Subcutaneous abdominal adipose tissue (tissue), 5 donors: ENCODE data around the gene SPG7.
A peak's percentile ranks its signal among the peaks of the same experiment; 100 is the strongest.

Experiments used
- H3K27ac ChIP-seq: one replicate; pipeline ENCODE4 v1.7.0; 2013; ENCODE audit warnings: low read depth, mild to moderate bottlenecking, inconsistent platforms, low read length, moderate library complexity
- H3K27me3 ChIP-seq, 5 donors: one replicate each; pipeline ENCODE4 v1.7.0; 2013; ENCODE audit warnings: low read length in 5 of 5, inconsistent platforms in 1 of 5; ENCODE audit not compliant: control insufficient read depth in 5 of 5, insufficient read depth in 4 of 5
- H3K36me3 ChIP-seq, 5 donors: one replicate each; pipeline ENCODE4 v1.7.0; 2013; ENCODE audit warnings: low read length in 5 of 5; ENCODE audit not compliant: control insufficient read depth in 5 of 5, insufficient read depth in 5 of 5
- H3K4me1 ChIP-seq, 5 donors: one replicate each; pipeline ENCODE4 v1.7.0; 2013; ENCODE audit warnings: low read length in 5 of 5, mild to moderate bottlenecking in 3 of 5, moderate library complexity in 1 of 5; ENCODE audit not compliant: control insufficient read depth in 5 of 5, insufficient read depth in 5 of 5
- H3K4me3 ChIP-seq, 5 donors: one replicate each; pipeline ENCODE4 v1.7.0; 2013; ENCODE audit warnings: low read length in 5 of 5, low read depth in 1 of 5
- H3K9ac ChIP-seq, 5 donors: one replicate each; pipeline ENCODE4 v1.7.0; 2013; ENCODE audit warnings: low read length in 5 of 5, mild to moderate bottlenecking in 4 of 5, moderate library complexity in 3 of 5
- H3K9me3 ChIP-seq, 5 donors: one replicate each; pipeline ENCODE4 v1.7.0; 2013; ENCODE audit warnings: low read length in 5 of 5; ENCODE audit not compliant: control insufficient read depth in 5 of 5
- donor health status: healthy.
- donor health status: healthy.
- donor health status: healthy.
- donor health status: healthy.
- donor health status: healthy.

The SPG7 gene

DNA sequence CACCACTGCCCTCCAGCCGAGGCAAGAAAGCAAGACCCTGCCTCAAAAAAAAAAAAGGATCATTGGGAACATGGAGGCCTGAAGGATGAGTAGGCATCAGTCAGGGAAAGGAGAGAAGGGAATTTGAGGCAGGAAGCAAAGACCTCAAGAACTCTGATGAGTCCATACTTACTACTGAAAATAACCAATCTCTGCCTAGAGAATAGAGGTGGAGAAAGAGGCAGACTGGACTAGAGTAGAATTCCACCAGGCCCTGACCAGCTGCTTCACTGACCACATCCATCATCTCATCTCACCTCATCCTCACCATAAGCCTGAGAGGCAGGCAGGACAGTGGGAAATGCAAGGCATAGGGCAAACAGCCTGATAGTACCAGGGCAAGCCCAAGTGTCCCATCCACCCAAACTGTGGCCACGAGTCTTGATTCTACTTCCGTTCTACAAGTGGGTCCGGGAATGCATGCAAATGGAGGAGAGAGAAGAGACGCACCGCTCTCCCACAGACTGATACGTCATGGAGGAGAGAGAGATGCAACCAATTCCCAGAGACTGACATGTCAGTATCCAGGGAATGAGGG, 35.0 kb upstream of the SPG7 start:
- no peaks in the 10 kb centered on the region for H3K9me3 ChIP-seq
- H3K36me3 ChIP-seq = no peaks in the 10 kb centered on the region
- peaks cover 5 to 63% (median 51%) of the 10 kb centered on the region in 5 donors for H3K4me1 ChIP-seq
- H3K27ac ChIP-seq = no peak overlapping the region
- no peaks in the 10 kb centered on the region for H3K27me3 ChIP-seq
- H3K4me3 ChIP-seq = peak overlapping the region in 1 of 5 donors; percentile 26
- H3K9ac ChIP-seq = no peak overlapping the region

DNA sequence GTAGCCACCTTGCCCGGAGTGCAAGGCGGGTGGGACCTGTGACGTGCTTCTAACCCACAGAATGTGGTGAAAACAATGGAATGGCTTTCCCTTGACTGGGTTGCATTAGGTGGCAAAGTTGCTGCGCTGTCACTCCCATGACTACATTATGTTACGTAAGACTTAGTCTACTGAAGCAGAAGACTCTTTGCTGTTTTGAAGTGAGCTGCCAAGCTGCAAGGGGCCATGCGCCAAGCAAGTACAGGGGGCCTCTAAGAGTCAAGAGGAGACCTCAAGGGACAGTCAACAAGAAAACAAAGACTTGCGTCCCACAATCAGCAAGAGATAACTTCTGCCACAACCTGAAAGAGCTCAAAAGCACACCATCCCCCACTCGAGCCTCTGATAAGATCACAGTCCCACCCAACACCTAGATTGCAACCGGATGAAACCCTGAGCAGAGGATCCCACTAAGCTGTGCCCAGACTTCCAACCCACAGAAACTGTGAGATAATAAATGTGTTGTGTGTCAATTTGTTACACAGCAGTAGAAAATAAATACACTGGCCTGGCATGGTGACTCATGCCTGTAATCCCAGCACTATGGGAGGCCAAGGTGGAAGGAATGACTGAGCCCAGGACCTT, 34.3 kb upstream of the SPG7 start:
- peak overlapping the region in 1 of 5 donors; percentile 26 for H3K4me3 ChIP-seq
- no peaks in the 10 kb centered on the region for H3K36me3 ChIP-seq
- no peaks in the 10 kb centered on the region for H3K27me3 ChIP-seq
- H3K4me1 ChIP-seq = peaks cover 7 to 63% (median 57%) of the 10 kb centered on the region in 5 donors
- no peak overlapping the region for H3K9ac ChIP-seq
- no peak overlapping the region for H3K27ac ChIP-seq
- no peaks in the 10 kb centered on the region for H3K9me3 ChIP-seq

DNA sequence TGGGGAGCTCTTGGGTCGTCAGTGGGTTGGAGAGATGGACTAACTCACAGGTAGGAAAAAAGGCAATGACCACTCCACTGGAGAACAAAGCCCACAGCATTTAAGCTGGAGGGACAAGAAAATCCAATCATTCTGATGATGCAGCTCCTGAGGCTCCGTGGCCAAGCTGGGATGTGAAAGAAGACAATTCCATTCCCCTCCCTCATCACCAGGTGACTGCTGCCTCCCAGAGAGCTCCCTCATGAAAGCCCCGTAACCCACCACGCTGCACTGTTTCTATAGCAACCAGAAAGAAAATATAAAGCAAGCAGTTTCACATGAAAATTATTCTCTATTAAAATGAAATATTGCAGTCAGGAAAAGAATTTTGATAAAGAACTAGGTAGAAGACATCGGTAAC, 33.1 kb upstream of the SPG7 start:
- Histone ChIP-seq H3K36me3 (no peaks in the 10 kb centered on the region), H3K27me3 (no peaks in the 10 kb centered on the region), H3K4me3 (no peak overlapping the region), H3K27ac (no peak overlapping the region), H3K4me1 (peaks cover 7 to 62% (median 58%) of the 10 kb centered on the region in 5 donors), H3K9ac (no peak overlapping the region), H3K9me3 (no peaks in the 10 kb centered on the region)

DNA sequence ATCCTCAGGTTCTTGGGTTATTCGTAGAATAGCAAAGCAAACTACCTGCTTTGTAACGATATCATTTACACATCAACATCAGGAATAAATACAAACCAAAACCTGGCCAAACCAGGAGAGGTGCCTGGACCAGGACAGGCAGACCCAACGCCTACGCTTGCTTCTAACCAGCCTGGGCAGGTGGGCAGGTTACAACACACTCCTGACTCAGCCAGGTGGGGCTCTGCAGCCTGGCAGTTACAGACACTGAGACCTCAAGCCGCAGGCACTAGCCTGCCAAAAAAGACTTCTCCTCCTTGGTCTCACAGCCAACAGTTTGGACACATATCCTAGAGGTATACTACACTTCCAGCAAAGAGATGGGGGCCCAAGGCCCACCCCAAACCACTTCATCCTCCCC, 31.8 kb upstream of the SPG7 start:
- Histone ChIP-seq H3K27ac (no peak overlapping the region), H3K27me3 (no peaks in the 10 kb centered on the region), H3K4me1 (peaks cover 7 to 64% (median 58%) of the 10 kb centered on the region in 5 donors), H3K4me3 (no peak overlapping the region), H3K9me3 (no peaks in the 10 kb centered on the region), H3K36me3 (no peaks in the 10 kb centered on the region), H3K9ac (peak overlapping the region in 1 of 5 donors; percentile 38)

DNA sequence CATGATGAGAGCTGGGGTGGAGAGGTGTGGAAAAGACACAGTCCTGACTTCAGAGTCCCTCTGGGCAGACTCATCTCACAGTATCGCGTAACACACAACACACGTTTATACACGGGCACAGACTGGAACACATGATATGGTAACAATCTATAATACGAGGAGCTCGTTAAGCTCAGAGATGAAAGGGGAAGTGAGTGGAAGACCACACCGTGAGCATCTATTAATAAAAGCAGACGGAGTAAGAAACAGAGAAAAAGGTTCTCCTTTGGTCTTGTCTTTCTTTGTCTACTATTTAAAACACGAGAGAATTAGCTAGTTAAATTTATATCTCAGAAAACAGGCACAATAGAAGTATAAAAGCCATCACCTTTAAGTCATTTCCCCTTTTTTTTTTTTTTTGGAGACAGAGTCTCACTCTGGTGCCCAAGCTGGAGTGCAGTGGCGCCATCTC, 31.4 kb upstream of the SPG7 start:
- Histone ChIP-seq H3K9ac (peak overlapping the region in 1 of 5 donors; percentile 38), H3K4me3 (no peak overlapping the region), H3K27ac (no peak overlapping the region)

DNA sequence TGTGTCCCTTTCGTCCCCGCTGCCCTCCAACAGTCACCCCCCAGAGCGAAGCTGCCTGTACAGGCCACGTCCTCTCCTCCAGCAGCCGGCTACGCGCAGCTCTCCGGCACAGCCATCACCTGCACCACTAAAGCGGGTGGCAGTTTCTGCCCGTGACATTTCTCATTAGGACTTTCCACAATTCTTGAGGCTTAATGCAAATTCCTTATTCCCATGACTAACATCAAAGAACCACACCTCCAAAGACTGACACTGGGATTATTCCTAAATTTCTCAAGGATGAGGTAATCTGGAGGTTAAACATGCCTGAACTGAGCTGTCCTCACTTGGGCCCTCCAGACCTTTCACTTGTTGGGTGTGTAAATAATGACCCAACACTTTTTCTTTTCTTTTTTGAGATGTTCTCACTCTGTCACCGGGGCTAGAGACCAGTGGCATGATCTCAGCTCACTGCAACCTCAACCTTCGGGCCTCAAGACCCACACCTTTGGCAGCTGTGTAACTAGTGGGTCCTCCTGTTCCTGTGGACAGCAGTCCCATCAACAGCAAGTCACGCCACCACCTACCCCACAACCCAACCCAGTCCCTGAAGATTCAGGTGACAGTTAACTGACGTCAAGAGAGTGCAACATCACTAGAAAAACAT, 29.5 kb upstream of the SPG7 start:
- H3K4me1 ChIP-seq = peaks cover 2 to 61% (median 54%) of the 10 kb centered on the region in 5 donors
- H3K9ac ChIP-seq = no peak overlapping the region
- no peak overlapping the region for H3K27ac ChIP-seq

More for the DNA sequence above, 31.4 kb upstream of the SPG7 start:
- Histone ChIP-seq H3K27me3 (no peaks in the 10 kb centered on the region), H3K9me3 (no peaks in the 10 kb centered on the region), H3K4me1 (peaks cover 7 to 64% (median 59%) of the 10 kb centered on the region in 5 donors), H3K36me3 (no peaks in the 10 kb centered on the region)

DNA sequence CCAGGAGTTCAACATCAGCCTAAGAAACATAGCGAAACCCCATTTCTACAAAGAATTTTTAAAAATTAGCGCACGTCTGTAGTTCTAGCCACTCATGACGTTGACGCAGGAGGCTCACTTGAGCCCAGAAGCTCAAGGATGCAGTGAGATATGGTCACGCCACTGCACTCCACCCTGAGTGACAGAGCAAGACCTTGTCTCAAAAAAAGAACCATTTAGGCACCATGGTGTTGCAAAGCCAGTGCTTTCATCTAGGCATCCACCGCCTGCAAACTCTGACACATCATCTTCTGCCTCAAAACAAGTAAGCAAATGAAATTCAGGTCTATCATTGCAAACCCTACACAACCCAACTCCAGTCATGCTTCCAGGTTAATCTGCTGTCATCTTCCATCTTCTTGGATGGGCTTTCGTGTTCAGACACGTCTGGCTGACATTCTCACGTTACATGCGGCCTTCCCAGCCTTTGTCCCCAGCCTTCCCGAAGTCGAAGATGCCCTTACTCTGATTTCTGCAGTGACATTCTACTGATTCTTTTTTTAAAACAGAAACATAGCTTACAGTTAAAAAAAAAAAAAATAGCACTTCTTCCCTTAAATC, 26.7 kb upstream of the SPG7 start:
- H3K4me3 ChIP-seq = no peak overlapping the region
- H3K4me1 ChIP-seq = peaks cover 5 to 69% (median 60%) of the 10 kb centered on the region in 5 donors
- no peaks in the 10 kb centered on the region for H3K27me3 ChIP-seq
- no peak overlapping the region for H3K9ac ChIP-seq
- no peaks in the 10 kb centered on the region for H3K36me3 ChIP-seq
- H3K27ac ChIP-seq = no peak overlapping the region
- no peaks in the 10 kb centered on the region for H3K9me3 ChIP-seq

More for the DNA sequence above, 29.5 kb upstream of the SPG7 start:
- Histone ChIP-seq H3K27me3 (no peaks in the 10 kb centered on the region), H3K4me3 (no peak overlapping the region), H3K36me3 (no peaks in the 10 kb centered on the region), H3K9me3 (no peaks in the 10 kb centered on the region)

DNA sequence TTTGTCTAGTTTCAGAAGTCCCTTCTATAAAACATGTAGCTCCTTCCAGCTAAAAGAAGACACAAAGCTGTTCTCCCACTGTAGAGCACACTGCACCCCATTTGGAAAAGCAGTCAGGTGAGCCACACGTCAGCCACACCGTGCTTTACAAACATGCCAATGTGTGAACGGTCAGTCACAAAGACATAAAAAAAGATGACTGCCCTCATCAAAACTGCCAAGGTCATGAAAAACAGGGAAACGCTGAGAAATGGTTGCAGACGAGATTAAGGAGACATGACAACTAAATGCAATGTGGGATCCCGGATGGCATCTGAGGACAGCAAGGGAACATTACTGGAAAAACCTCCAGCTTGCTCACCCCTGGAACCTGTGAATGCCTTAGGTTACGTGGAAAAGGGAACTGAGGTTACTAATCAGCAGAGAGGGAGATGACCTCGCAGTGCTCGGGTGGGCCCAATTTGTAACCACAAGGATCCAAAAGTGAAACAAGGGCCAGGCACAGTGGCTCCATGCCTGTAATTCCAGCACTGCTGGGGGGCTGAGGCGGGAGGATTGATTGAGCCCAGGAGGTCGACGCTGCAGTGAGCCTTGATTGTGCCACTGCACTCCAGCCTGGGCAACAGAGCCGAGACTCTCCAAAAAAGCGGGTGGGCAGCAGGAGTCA, 25.9 kb upstream of the SPG7 start:
- Histone ChIP-seq H3K9ac (peak overlapping the region in 1 of 5 donors; percentile 27), H3K4me1 (peaks cover 5 to 66% (median 57%) of the 10 kb centered on the region in 5 donors), H3K4me3 (peak overlapping the region in 1 of 5 donors; percentile 32), H3K27me3 (no peaks in the 10 kb centered on the region), H3K27ac (no peak overlapping the region), H3K9me3 (no peaks in the 10 kb centered on the region), H3K36me3 (no peaks in the 10 kb centered on the region)

DNA sequence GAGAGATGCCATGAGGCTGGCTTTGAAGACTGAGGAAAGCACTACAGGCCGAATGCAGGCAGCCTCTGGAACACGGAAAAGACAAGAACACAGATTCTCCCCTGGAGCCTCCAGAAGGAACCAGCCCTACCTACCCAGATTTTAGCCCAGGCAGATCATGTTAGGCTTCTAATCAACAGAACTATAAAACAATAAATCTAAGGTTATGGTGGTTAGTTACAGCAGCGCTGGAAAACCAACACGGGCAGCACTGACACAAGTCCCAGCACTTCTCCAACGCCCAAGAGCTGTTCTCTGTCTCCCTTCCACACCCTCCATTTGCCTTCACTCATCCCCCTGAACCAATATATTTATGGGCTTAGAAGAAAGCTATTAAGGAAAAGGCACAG, 25.4 kb upstream of the SPG7 start:
- Histone ChIP-seq H3K36me3 (no peaks in the 10 kb centered on the region), H3K27me3 (no peaks in the 10 kb centered on the region), H3K4me1 (peaks cover 5 to 71% (median 59%) of the 10 kb centered on the region in 5 donors), H3K27ac (no peak overlapping the region), H3K4me3 (peak overlapping the region in 1 of 5 donors; percentile 32), H3K9ac (peak overlapping the region in 1 of 5 donors; percentile 27), H3K9me3 (no peaks in the 10 kb centered on the region)
